Astrocyte (in vitro differentiated cells and primary cell): ENCODE results near the gene SESN2. TPM values are rescaled to one million over a fixed set of nuclear protein-coding genes. Genes with fewer than 3 reads are reported as not detected.

Experiments
- DNase-seq: peaks from one replicate; pipeline ENCODE4 v3.0.0-alpha.2; 2010; ENCODE audit warnings: low read depth
- FAIRE-seq: peaks from 2 replicates; lab custom pipeline; 2011; peaks lifted over from hg19 to GRCh38; lab: Jason Lieb, UNC
- H2AFZ ChIP-seq: 2 replicates; pipeline ENCODE4 v1.6.0; 2012; ENCODE audit warnings: low read depth, low read length, inconsistent platforms
- H3K27ac ChIP-seq: 2 replicates; pipeline ENCODE4 v1.5.1; 2011; ENCODE audit warnings: low read depth, low read length, inconsistent platforms
- H3K27me3 ChIP-seq: 2 replicates; pipeline ENCODE4 v1.6.0; 2011; ENCODE audit warnings: low read length, inconsistent platforms; ENCODE audit not compliant: insufficient read depth
- H3K36me3 ChIP-seq: 2 replicates; pipeline ENCODE4 v1.5.1; 2011; ENCODE audit warnings: low read length, inconsistent platforms; ENCODE audit not compliant: insufficient read depth
- H3K4me1 ChIP-seq: 2 replicates; pipeline ENCODE4 v1.5.1; 2011; ENCODE audit warnings: low read length, inconsistent platforms; ENCODE audit not compliant: insufficient read depth
- H3K4me2 ChIP-seq: 2 replicates; pipeline ENCODE4 v1.6.0; 2012; ENCODE audit warnings: low read length, inconsistent platforms
- H3K4me3 ChIP-seq: 2 replicates; pipeline ENCODE4 v1.5.1; 2011; ENCODE audit warnings: low read depth, mild to moderate bottlenecking, low read length, inconsistent platforms; ENCODE audit not compliant: insufficient read depth
- H3K79me2 ChIP-seq: 2 replicates; pipeline ENCODE4 v1.6.0; 2012; ENCODE audit warnings: mild to moderate bottlenecking, low read length, inconsistent platforms; ENCODE audit not compliant: insufficient read depth
- H3K9ac ChIP-seq: 2 replicates; pipeline ENCODE4 v1.6.0; 2012; ENCODE audit warnings: mild to moderate bottlenecking, low read length, inconsistent platforms
- H3K9me3 ChIP-seq: 2 replicates; pipeline ENCODE4 v1.5.1; 2012; ENCODE audit warnings: low read depth, mild to moderate bottlenecking, low read length, inconsistent platforms; ENCODE audit not compliant: insufficient read depth
- H4K20me1 ChIP-seq: 2 replicates; pipeline ENCODE4 v1.6.0; 2012; ENCODE audit warnings: low read length, inconsistent platforms; ENCODE audit not compliant: insufficient read depth
- H3K27ac Mint-ChIP-seq: one replicate; pipeline ENCODE4 v1.8.0; 2021; ENCODE audit warnings: mild to moderate bottlenecking, mixed read lengths; ENCODE audit not compliant: unreplicated experiment
- H3K27me3 Mint-ChIP-seq: one replicate; pipeline ENCODE4 v1.8.0; 2021; ENCODE audit warnings: low read depth, mixed read lengths; ENCODE audit not compliant: unreplicated experiment
- H3K36me3 Mint-ChIP-seq: one replicate; pipeline ENCODE4 v1.8.0; 2021; ENCODE audit warnings: low read depth, mixed read lengths; ENCODE audit not compliant: unreplicated experiment
- H3K4me1 Mint-ChIP-seq: one replicate; pipeline ENCODE4 v1.8.0; 2021; ENCODE audit warnings: low read depth, mixed read lengths; ENCODE audit not compliant: unreplicated experiment
- H3K4me3 Mint-ChIP-seq: one replicate; pipeline ENCODE4 v1.8.0; 2021; ENCODE audit warnings: mild to moderate bottlenecking, moderate library complexity, mixed read lengths; ENCODE audit not compliant: unreplicated experiment
- H3K9me3 Mint-ChIP-seq: one replicate; pipeline ENCODE4 v1.8.0; 2021; ENCODE audit warnings: mild to moderate bottlenecking, mixed read lengths; ENCODE audit not compliant: unreplicated experiment
- EZH2 ChIP-seq: IDR thresholded peaks from 2 replicates; pipeline ENCODE4 v1.6.1; 2012; ENCODE audit warnings: mild to moderate bottlenecking, low read length, inconsistent platforms; ENCODE audit not compliant: insufficient read depth
- total RNA-seq: library from RNA; stranded (reverse); gene quantifications from 2 replicates; pipeline ENCODE4 v1.2.1, GENCODE V29; 2021
- TF ChIP-seq, protein P1 (sequence below): IDR thresholded peaks from 2 replicates; pipeline ENCODE4 v1.5.1; 2011; ENCODE audit warnings: low read depth, mild to moderate bottlenecking, inconsistent platforms, low read length, moderate library complexity; ENCODE audit not compliant: insufficient read depth

The SESN2 gene
- total RNA-seq, 1 donor from 2014 or later = 78.3 TPM

DNA sequence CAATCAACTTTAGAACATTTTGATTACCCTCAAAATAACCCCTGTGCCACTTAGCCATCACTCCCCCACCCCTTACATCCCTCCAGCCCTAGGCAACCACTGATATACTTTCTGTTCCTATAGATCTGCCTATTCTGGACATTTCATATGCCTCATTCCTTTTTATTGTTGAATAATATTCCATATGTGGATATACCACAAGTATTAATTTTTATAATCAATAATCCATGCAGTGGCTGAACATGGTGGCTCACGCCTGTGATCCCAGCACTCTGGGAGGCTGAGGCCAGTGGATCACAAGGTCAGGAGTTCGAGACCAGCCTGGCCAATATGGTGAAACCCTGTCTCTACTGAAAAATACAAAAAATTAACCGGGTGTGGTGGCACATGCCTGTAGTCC lies 49.4 kb downstream of the SESN2 start:
- H3K4me3 Mint-ChIP-seq = no peak overlapping the region
- Histone ChIP-seq H3K27ac (no peak overlapping the region), H3K4me1 (no peaks in the 10 kb centered on the region), H3K9ac (no peak overlapping the region), H3K4me3 (no peak overlapping the region), H3K9me3 (no peaks in the 10 kb centered on the region), H3K4me2 (no peak overlapping the region), H2AFZ (no peak overlapping the region), H3K27me3 (no peaks in the 10 kb centered on the region), H3K36me3 (no peaks in the 10 kb centered on the region), H4K20me1 (no peaks in the 10 kb centered on the region), H3K79me2 (no peaks in the 10 kb centered on the region)
- no peaks in the 10 kb centered on the region for H3K27me3 Mint-ChIP-seq
- no peak for TF ChIP-seq EZH2
- TF ChIP-seq, protein P1, sequence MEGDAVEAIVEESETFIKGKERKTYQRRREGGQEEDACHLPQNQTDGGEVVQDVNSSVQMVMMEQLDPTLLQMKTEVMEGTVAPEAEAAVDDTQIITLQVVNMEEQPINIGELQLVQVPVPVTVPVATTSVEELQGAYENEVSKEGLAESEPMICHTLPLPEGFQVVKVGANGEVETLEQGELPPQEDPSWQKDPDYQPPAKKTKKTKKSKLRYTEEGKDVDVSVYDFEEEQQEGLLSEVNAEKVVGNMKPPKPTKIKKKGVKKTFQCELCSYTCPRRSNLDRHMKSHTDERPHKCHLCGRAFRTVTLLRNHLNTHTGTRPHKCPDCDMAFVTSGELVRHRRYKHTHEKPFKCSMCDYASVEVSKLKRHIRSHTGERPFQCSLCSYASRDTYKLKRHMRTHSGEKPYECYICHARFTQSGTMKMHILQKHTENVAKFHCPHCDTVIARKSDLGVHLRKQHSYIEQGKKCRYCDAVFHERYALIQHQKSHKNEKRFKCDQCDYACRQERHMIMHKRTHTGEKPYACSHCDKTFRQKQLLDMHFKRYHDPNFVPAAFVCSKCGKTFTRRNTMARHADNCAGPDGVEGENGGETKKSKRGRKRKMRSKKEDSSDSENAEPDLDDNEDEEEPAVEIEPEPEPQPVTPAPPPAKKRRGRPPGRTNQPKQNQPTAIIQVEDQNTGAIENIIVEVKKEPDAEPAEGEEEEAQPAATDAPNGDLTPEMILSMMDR = no peak
- no peaks in the 10 kb centered on the region for H3K9me3 Mint-ChIP-seq
- H3K27ac Mint-ChIP-seq = no peak overlapping the region
- DNase-seq (no peak), FAIRE-seq (no peak)
- H3K36me3 Mint-ChIP-seq = no peaks in the 10 kb centered on the region
- peaks cover under 1% of the 10 kb centered on the region for H3K4me1 Mint-ChIP-seq

DNA sequence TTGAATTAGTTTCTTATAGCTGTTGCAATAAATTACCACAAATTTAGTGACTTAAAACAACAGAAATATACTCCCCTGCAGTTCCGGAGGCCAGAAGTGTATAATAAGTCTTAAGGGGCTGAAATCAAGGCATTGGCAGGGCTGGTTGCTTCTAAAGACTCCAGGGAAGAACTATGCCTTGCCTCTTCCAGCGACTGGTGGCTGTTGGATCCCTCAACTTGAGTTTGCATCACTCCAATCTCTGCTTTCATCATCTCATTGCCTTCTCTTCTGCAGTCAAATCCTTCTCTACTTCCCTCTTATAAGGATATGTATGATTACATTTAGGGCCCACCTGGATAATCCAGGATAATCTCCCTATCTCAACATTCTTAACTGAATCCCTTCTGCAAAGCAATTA lies 50.4 kb downstream of the SESN2 start:
- no peaks in the 10 kb centered on the region for H3K9me3 Mint-ChIP-seq
- peaks cover 4% of the 10 kb centered on the region for H3K4me1 Mint-ChIP-seq

DNA sequence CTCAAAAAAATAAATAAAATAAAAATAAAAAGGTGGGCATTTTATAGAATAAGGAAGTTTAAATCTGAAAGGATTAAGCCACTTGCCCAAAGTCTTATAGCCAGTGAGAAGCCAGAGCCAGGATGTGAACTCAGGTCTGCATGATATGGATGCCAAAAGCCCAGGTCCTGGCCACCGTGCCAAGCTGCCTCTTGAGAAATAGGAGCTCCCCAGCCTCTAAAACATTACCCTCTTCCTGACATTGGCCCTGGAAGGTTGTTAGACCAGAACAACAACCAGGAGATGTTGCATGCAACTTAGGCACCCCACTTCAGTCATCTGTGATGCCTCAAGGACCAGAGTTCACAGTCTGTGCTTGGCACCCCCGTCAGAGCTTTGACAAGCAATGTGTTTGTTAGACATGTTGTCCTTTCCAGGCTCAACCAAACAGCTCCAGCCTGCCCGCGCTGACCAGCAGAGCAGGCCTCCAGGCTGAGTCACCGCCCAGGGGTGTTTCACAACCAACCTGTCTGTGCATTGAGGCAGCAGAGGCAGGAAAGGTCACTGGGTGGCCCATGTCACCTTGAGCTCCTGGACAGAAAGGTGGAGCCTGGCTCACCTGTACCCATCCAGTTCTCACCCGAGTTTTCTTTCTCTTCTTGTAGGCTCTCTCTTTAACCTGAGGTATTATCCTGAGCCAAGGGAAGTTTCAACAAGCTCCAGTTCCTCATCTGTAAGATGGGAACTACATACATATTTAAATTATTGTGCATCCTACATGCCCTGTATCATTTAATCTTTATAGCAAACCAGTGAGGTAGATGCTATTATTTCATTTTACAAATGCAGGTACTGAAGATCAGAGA lies 54.6 kb downstream of the SESN2 start:
- H3K4me1 Mint-ChIP-seq = peaks cover 4% of the 10 kb centered on the region
- Histone ChIP-seq H4K20me1 (no peaks in the 10 kb centered on the region), H3K27ac (no peak overlapping the region), H3K27me3 (no peaks in the 10 kb centered on the region), H3K79me2 (no peaks in the 10 kb centered on the region), H3K9me3 (no peaks in the 10 kb centered on the region), H2AFZ (no peak overlapping the region), H3K36me3 (no peaks in the 10 kb centered on the region), H3K4me3 (no peak overlapping the region), H3K9ac (no peak overlapping the region), H3K4me2 (no peak overlapping the region), H3K4me1 (no peaks in the 10 kb centered on the region)
- H3K27me3 Mint-ChIP-seq = no peaks in the 10 kb centered on the region
- no peak overlapping the region for H3K4me3 Mint-ChIP-seq
- FAIRE-seq (no peak), DNase-seq (peak; percentile 28)
- no peak for TF ChIP-seq EZH2
- TF ChIP-seq, protein P1 = no peak
- no peaks in the 10 kb centered on the region for H3K36me3 Mint-ChIP-seq
- no peaks in the 10 kb centered on the region for H3K9me3 Mint-ChIP-seq
- no peak overlapping the region for H3K27ac Mint-ChIP-seq

More for the DNA sequence above, 50.4 kb downstream of the SESN2 start:
- FAIRE-seq (no peak), DNase-seq (no peak)
- H3K4me3 Mint-ChIP-seq = no peak overlapping the region
- no peak overlapping the region for H3K4me3 ChIP-seq
- H3K36me3 Mint-ChIP-seq = no peaks in the 10 kb centered on the region
- H3K27ac ChIP-seq = no peak overlapping the region
- H3K79me2 ChIP-seq = no peaks in the 10 kb centered on the region
- no peaks in the 10 kb centered on the region for H3K36me3 ChIP-seq
- no peaks in the 10 kb centered on the region for H3K4me1 ChIP-seq
- H3K9ac ChIP-seq = no peak overlapping the region
- H2AFZ ChIP-seq = no peak overlapping the region
- H3K9me3 ChIP-seq = no peaks in the 10 kb centered on the region
- H3K27me3 Mint-ChIP-seq = no peaks in the 10 kb centered on the region
- no peak for TF ChIP-seq EZH2
- no peaks in the 10 kb centered on the region for H4K20me1 ChIP-seq
- H3K4me2 ChIP-seq = no peak overlapping the region
- H3K27ac Mint-ChIP-seq = no peak overlapping the region
- H3K27me3 ChIP-seq = no peaks in the 10 kb centered on the region
